ENCODE results near the gene USP25. TPM values are rescaled to one million over a fixed set of nuclear protein-coding genes. Genes with fewer than 3 reads are reported as not detected.

The USP25 gene
- total RNA-seq, 1 experiment from 2014 or later, result 33.6 TPM

DNA sequence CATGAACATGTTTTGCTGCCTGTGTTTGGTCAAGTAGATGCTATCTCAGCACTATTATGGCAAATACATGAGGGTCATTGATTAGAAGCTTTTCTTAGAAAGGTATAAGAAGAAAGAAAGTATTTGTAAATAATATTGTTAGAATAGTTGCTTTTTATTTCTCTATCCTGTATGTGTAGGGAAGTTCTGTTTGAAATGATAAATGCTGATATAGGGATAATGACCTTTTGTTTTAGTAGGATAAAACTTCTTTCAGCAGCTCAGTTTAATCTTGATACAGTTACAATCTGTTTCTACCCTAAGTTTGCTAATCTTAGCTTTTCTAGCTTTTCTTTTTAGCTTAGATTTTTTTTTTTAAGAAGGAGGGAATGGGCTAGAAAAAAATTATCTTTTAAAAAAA lies 63.3 kb downstream of the USP25 start:
- H4K20me1 ChIP-seq (ENCODE audit: insufficient read depth), result no peaks in the 10 kb centered on the region
- no peaks in the 10 kb centered on the region for H3K4me1 ChIP-seq (ENCODE audit: control insufficient read depth in 1 of 2, insufficient read depth in 2 of 2, low read length in 2 of 2)
- no peaks in the 10 kb centered on the region for H3K9me3 ChIP-seq (ENCODE audit: control insufficient read depth in 1 of 2, insufficient read depth in 1 of 2, low read depth in 1 of 2, low read length in 2 of 2)
- no peak for TF ChIP-seq ZNF274 (IDR thresholded peaks at IDR 0.05; ENCODE audit: low read depth, low read length)
- no peak for TF ChIP-seq ZFX (IDR thresholded peaks at IDR 0.05)
- no peak for TF ChIP-seq SIN3A (IDR thresholded peaks at IDR 0.05; ENCODE audit: low read depth)
- no peak for TF ChIP-seq POLR2AphosphoS5 (IDR thresholded peaks at IDR 0.05; ENCODE audit: low read depth, low read length)
- TF ChIP-seq, protein P1, sequence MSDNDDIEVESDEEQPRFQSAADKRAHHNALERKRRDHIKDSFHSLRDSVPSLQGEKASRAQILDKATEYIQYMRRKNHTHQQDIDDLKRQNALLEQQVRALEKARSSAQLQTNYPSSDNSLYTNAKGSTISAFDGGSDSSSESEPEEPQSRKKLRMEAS (IDR thresholded peaks at IDR 0.05), result no peak
- TF ChIP-seq JUND (IDR thresholded peaks at IDR 0.05), result no peak
- no peak for TF ChIP-seq CEBPB (IDR thresholded peaks at IDR 0.05; ENCODE audit: low read depth)
- no peak for DNase-seq (ENCODE audit: low read depth, low spot score)
- RAD21 ChIA-PET (ENCODE audit: low non-redundant PET in 1 of 2, low total read pairs in 2 of 2, uncharacterized antibody in 2 of 2, unreplicated experiment in 2 of 2), result no interaction called here
- no peak overlapping the region for H3K4me2 ChIP-seq (ENCODE audit: low read length)
- no peak for ATAC-seq
- no peak overlapping the region for H2AFZ ChIP-seq (ENCODE audit: low read depth, low read length, poor library complexity, severe bottlenecking)
- no peaks in the 10 kb centered on the region for H3K36me3 ChIP-seq (ENCODE audit: control insufficient read depth in 1 of 2, insufficient read depth in 2 of 2, low read length in 2 of 2)
- H3K9ac ChIP-seq (ENCODE audit: low read length), result no peak overlapping the region
- H3K27ac ChIP-seq (ENCODE audit: low read depth, low read length), result no peak overlapping the region
- BruUV-seq (replicated peaks), result no TSS peak
- CTCF ChIA-PET, result no interaction called here
- H3K79me2 ChIP-seq (ENCODE audit: insufficient read depth, low read length), result 0 out of 2 replicates have a peak, but pooled peaks cover 3% of the 10 kb centered on the region
- no peaks in the 10 kb centered on the region for H3K27me3 ChIP-seq (ENCODE audit: insufficient read depth, low read length)
- H3K4me3 ChIP-seq (replicated peaks in 1 of 2; ENCODE audit: low read depth in 1 of 2, low read length in 2 of 2), result no peak overlapping the region
- POLR2A ChIA-PET, result interaction anchor here (1.3 kb wide), 1 partner anchor 10 kb away, joined by 3 read pairs; no protein-coding TSS in a partner anchor
- no peaks in the 10 kb centered on the region for H3K9me2 ChIP-seq (ENCODE audit: insufficient read depth)
- intact Hi-C loops (cut with micrococcal nuclease), result no loop called here

DNA sequence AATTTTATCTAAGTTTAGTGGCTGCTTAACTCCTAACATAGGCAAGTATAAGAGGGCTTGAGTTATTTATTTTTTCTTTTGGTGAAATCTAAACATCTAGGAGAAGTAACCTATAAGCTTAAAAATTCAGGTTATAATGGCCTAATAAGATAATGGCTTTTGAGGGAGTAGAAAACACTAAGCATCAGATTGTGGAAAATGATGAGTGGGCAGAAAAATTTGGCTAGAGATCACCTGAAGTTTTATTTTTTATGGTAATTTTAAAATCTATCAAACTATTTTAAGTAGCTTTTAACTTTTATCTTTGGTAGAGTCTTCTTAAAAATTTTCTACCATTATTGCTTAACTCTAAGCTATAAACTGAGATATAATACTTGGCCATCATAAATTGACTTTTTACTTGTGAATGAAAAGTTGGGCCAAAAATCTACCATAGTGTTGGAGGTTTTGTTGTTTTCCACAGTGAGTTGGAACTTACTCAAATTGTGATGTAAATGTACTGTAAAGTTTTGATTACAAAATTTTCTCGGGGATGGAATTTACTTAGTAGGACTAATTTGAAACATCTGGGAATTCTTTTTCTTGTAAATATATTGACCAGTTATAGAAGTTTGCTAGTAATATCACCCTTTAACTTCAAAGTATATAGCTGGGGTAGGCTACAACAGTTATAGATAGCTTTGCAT lies 63.9 kb downstream of the USP25 start:
- Histone ChIP-seq H3K9ac (ENCODE audit: low read length) (no peak overlapping the region), H3K9me3 (ENCODE audit: control insufficient read depth in 1 of 2, insufficient read depth in 1 of 2, low read depth in 1 of 2, low read length in 2 of 2) (no peaks in the 10 kb centered on the region), H3K4me2 (ENCODE audit: low read length) (no peak overlapping the region), H2AFZ (ENCODE audit: low read depth, low read length, poor library complexity, severe bottlenecking) (no peak overlapping the region), H4K20me1 (ENCODE audit: insufficient read depth) (no peaks in the 10 kb centered on the region), H3K79me2 (ENCODE audit: insufficient read depth, low read length) (0 out of 2 replicates have a peak, but pooled peaks cover 7% of the 10 kb centered on the region), H3K4me3 (replicated peaks in 1 of 2; ENCODE audit: low read depth in 1 of 2, low read length in 2 of 2) (no peak overlapping the region), H3K36me3 (ENCODE audit: control insufficient read depth in 1 of 2, insufficient read depth in 2 of 2, low read length in 2 of 2) (no peaks in the 10 kb centered on the region), H3K27ac (ENCODE audit: low read depth, low read length) (no peak overlapping the region), H3K27me3 (ENCODE audit: insufficient read depth, low read length) (no peaks in the 10 kb centered on the region), H3K9me2 (ENCODE audit: insufficient read depth) (no peaks in the 10 kb centered on the region), H3K4me1 (ENCODE audit: control insufficient read depth in 1 of 2, insufficient read depth in 2 of 2, low read length in 2 of 2) (no peaks in the 10 kb centered on the region)
- intact Hi-C loops (cut with micrococcal nuclease), result no loop called here
- no TSS peak for BruUV-seq (replicated peaks)
- POLR2A ChIA-PET, result interaction anchor here (1.3 kb wide), 1 partner anchor 9 kb away, joined by 3 read pairs; no protein-coding TSS in a partner anchor
- ATAC-seq (no peak), DNase-seq (ENCODE audit: low read depth, low spot score) (no peak)
- TF ChIP-seq, protein P2, sequence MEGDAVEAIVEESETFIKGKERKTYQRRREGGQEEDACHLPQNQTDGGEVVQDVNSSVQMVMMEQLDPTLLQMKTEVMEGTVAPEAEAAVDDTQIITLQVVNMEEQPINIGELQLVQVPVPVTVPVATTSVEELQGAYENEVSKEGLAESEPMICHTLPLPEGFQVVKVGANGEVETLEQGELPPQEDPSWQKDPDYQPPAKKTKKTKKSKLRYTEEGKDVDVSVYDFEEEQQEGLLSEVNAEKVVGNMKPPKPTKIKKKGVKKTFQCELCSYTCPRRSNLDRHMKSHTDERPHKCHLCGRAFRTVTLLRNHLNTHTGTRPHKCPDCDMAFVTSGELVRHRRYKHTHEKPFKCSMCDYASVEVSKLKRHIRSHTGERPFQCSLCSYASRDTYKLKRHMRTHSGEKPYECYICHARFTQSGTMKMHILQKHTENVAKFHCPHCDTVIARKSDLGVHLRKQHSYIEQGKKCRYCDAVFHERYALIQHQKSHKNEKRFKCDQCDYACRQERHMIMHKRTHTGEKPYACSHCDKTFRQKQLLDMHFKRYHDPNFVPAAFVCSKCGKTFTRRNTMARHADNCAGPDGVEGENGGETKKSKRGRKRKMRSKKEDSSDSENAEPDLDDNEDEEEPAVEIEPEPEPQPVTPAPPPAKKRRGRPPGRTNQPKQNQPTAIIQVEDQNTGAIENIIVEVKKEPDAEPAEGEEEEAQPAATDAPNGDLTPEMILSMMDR (IDR thresholded peaks at IDR 0.05 in 2 of 3, conservative IDR thresholded peaks at IDR 0.05 in 1 of 3; ENCODE audit: borderline replicate concordance in 1 of 3, insufficient read depth in 1 of 3, low read depth in 2 of 3, low read length in 2 of 3), result no peak
- TF ChIP-seq EZH2phosphoT487 (IDR thresholded peaks at IDR 0.05; ENCODE audit: borderline replicate concordance) (no peak), CEBPB (IDR thresholded peaks at IDR 0.05; ENCODE audit: low read depth) (no peak), SP1 (IDR thresholded peaks at IDR 0.05; ENCODE audit: low read depth) (no peak), RAD21 (IDR thresholded peaks at IDR 0.05; ENCODE audit: low read depth) (no peak), POLR2A (IDR thresholded peaks at IDR 0.05; ENCODE audit: borderline replicate concordance, extremely low read depth, insufficient read depth, insufficient read length) (no peak)
- RAD21 ChIA-PET (ENCODE audit: low non-redundant PET in 1 of 2, low total read pairs in 2 of 2, uncharacterized antibody in 2 of 2, unreplicated experiment in 2 of 2), result no interaction called here
- CTCF ChIA-PET, result no interaction called here
